ENCODE data around the gene FOXJ1.

DNA sequence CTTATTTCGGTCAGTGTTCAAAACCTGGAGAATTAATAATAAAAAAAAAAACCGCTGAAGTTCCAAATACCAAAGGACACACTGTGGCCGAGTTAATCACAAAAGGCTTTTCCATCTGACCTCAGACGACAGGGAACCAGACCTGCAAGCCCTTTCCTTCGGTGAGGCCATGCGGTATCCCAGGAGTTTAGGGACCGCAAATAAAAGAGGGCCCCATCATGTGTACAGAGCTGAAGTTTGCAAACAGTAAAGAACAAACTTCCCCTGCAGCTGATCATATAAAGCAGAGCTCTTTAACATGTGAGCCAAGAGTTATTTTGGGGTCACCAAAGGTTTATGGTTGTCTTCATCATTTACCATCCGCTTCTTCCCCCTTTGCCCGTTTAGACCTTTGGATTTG is 33.0 kb upstream of the FOXJ1 start:
- TF ChIP-seq EZH2phosphoT487 (IDR thresholded peaks at IDR 0.05; ENCODE audit: insufficient read depth, low read depth) (no peak), EZH2 (IDR thresholded peaks at IDR 0.05; ENCODE audit: insufficient read depth, poor library complexity, severe bottlenecking) (no peak)

All from GM23248 (cell line).